Measurements from ENCODE around the gene SGMS1.

Gene SGMS1

DNA sequence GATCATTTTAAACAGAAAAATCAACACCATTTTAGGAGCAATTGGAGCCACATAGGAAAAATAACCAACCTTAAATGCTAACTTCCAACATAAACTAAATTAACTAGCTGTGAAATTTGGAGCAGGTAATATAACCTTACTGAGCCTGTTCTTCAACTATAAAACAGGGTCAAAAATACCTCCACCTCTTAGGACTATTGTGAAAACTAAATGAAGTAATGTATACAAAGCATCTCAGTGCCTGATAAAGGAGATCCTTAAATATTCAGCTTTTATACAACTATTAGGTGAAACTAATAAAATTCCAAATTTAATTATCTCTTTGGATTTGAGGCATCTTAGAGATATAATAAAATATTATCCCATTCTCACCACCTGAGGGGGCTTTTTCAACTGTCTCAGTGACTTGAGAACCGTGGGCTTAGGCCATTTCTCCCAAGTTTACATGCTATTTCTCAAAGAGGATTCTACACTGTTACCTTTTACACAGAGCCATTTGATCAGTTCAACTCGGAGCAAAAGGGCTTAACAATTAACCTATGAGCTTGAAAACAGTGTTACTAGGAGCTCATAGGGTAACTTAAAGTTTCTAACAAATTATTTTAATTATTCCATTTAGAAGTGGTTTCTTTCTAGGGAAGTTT is 207.5 kb downstream of the SGMS1 start:
- DNase-seq = no peak

DNA sequence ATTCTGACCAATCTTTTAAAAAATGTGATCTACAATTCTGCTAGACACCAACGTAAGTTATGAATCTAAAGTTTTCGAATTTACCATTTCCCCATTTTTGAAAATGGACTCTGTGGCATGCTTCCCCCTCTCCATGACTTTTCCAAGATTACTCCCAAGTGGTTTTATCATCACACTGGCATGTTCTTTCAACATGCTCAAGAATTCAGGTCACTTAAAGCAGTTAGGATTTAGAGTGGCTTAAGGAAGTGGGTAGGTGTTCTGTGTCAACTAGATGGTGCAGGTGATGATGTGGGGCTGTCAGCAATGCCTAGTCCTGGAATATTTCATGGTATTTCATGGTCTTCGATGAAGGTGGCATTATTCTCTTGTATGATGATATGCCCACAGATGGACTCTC is 208.5 kb downstream of the SGMS1 start:
- no peak for DNase-seq

DNA sequence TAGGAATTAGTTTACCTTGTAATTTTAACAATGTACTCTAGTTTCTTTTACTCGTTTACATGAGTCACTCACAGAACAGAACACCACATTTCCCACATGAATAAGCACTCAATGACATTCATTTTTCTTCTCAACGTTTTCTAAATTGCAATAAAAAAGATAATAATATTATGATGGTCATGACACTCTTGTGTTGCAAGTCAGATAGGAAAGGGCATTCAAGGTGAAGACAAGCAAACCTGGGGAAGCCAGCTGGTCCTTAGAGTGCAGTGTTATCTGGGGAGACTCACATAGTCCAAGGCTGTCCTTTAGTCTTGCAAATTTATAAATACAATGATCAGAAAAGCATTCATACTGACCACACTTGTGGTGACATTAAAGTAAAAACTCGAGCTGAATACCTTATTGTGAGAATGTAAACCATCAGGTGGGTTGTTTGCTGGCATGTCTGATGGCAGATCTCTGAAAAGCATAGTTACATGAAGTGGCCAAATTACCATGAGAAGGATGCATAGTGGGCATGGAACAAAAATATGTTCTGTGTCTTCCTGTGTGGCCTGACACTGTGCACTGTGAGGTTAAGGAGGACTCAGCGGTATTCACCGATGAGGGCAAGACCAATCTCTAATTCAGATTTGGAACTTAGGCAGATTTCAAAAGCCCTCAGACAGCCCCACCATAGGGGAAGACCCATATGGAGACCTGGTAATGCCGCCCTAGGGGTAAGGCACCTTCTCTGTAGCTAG is 213.5 kb downstream of the SGMS1 start:
- no peak for DNase-seq

DNA sequence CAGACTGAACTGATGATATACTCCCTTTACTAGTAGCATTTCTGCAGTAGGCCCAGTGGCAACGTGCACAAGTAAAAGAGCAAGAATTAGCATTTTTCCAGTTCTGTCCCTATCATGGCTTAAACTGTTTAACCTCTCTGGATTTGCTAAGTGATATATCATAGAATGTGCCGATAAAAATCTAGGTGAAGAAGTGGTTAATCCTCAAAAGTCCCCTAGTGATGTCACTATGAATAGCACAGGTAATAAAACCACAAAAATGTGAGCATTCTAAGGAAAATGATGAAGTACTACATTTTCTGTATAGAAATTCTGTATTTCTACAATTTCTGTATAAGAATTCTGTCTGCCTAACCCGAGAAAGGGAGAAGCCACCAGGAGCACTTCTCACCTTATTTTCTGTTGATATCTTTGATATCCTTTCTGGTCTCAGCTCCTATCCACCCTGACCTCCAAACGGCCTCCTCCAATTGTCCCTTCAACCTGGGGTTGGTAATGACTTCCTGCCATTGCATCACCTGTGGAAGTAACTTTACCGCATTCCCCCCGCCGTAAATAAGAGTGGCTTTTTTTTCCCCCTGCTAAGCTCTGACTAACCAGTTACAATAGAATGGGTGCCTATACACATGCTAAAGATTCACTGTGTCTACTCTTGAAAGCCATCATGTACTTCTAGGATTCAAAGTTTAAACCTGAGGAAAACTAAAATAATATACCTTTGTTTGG is 216.5 kb downstream of the SGMS1 start:
- DNase-seq = no peak

DNA sequence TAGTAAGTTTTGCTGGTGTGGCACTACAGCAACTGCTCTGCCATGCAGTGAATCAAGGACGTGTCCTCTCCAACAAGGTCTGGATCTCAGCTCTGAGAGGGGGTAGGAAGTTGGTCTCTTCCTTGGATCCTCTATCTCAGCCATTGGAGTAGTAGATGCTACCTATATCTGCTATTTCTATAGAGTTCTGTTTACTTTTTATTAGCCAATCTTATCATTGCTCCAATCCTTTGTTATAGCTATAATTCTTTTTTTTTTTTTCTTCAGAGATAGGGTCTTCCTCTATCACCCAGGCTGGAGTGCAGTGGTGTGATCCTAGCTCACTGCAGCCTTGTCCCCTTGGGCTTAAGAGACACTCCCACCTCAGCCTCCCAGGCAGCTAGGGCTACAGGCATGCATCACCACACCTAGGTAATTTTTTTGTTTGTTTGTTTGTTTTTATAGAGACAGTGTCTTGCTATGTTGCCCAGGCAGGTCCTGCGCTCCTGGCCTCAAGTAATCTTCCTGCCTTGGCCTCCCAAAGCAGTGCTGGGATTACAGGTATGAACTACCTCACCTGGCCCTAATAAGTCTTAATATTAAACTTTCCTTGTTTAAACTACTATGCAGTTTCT is 217.2 kb downstream of the SGMS1 start:
- no peak for DNase-seq

- no peak for DNase-seq
These were observed 218.0 kb downstream of the SGMS1 start for GRCh38 chr10:50405723-50406122.

GRCh38 chr10:50404021-50404773 is 219.6 kb downstream of the SGMS1 start:
- no peak for DNase-seq

DNA sequence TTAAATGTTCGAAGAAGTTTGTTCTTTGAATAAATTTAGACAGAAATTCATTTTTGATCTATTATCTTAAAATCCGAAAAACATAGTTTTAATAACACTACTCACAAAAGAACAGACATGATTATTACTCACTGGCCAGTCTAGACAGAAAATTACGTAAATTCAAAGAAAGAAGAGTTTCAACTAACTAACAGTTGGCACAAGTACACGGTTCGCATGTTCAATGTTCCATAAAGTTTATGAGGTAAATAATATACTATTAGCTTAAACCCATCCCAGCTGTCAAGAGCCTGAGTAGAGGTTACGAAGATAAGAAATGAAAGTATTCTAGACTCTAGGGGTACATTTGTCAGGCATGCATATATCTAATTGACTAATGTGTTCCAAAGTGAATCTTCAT is 220.7 kb downstream of the SGMS1 start:
- no peak for DNase-seq

DNA sequence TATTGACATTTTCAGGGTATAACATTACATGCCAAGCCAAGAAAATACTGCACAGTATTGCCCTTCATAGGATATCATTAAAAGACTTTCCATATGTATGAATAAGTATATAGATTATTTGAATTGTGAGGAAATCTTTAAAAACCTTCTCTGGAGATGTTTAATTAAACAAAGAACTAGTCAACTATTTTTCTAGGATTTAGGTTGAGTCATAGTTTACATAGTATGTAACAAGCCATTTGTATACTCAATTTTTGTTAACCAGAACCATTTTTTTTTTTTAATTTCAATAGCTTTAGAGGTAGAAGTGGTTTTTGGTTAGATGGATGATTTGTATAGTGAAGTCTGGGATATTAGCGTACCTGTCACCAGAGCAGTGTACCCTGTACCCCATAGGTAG is 221.3 kb downstream of the SGMS1 start:
- no peak for DNase-seq

DNA sequence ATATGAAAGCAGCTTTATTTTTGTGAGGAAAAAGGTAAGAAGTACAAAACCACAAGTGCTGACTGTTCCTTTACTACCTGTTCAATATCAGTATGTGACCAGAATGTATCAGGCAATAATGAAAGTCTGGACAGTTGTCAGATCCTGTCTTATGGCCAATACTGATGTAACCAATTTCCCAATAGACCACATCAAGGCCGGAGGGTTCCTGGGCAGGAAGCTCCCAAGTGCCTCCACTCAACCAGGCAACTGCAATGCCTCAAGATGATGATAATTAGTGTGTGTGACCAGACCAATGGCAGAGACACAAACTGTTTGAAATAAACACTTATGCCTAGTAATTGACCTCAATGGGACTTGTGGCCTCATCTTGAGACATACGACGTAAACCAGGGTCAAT is 223.1 kb downstream of the SGMS1 start:
- no peak for DNase-seq

GRCh38 chr10:50398823-50399222 is 224.9 kb downstream of the SGMS1 start:
- no peak for DNase-seq

GRCh38 chr10:50398381-50398780 is 225.4 kb downstream of the SGMS1 start:
- DNase-seq = no peak

DNA sequence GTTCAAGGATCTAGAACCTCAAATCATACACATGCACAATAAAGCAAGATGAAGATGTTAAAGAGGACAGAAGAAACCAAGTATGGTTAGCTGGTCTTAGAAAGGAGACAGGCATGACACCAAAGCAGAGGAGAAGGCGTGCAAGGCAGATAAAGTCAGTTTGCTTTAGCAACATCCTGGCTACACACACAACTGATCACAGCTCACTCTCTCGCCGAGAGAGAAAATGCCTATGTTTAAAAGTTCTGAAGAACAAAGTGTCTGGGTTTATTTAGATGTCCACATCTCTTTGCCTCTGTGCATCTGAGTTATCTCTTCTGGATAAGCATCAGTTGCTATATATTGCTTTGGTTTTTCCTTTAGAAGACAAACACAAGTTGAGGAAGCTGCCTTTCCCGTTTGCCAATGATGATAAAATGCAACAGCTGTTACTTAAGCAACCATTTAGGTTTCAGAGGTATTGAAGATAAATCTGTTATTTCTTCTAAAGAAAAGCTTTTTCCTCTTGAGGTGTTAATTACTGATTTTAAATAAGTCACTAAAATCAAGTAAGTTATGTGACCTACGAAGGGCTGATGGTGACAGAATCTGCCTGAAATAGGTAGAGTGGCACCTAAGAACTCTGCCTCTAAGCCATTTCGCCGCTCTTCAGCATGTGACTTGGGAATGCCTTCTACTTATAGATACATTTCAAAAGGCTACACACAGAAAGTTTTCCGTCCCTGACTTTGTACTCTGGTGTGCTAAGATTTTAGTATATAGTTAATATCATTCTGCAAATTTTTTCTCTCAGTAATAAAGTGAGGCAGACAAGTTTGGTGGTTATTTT is 226.2 kb downstream of the SGMS1 start:
- no peak for DNase-seq

DNA sequence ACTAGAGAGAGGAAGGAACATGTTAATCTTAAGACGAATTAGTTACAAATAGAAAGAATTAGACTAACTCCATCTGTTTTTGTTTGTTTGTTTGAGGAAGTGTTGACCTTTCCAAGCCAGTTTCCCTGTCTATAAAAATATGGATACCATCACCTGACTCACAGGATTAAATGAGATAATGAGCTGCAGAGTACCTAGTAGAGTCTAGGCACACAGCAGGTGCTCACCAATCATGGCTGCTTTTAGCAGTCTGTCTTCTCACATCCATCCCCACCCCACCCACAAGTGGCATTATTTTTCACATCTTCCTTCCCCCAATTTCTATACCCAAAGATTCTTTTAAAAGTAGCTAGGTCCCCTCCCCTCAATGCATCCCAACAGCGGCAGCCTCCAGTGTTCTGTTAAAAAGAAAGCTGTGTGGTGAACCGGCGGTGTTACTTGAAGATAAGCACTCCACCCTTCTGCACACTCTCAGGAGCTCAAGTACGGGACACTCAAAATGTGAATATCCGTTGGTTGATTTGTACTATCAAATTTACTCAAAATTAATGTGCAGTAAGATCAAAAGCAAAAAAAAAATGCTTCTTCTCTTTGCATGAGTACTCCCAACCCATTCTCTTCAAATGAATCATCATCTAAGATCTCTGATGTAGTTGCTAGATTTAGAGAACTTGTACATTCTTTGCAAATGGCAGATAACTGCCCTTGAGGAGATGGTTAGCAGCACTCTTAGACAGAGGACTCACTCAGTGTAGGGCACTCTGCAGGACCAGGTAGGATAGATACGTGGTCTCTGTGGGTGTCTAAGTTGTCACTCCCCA is 227.1 kb downstream of the SGMS1 start:
- no peak for DNase-seq

DNA sequence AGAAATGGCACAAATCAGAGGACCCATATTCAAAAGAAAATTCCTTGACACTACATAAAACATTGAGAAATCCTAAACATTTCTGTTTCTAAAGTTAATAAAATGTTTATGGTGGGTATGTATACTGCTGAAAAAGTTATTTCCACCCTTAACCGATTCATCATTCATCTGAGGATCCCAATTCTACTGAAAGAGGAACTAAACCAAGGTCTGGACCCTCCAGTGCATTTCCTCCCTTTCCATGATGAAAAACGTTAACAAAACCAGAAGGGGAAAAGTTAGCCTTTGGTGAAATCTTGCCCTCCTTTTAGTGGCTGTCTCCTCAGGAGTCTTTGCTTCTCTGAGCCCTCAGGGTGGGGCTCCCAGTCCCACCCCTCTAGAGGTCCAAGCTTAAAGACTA is 227.9 kb downstream of the SGMS1 start:
- no peak for DNase-seq

DNA sequence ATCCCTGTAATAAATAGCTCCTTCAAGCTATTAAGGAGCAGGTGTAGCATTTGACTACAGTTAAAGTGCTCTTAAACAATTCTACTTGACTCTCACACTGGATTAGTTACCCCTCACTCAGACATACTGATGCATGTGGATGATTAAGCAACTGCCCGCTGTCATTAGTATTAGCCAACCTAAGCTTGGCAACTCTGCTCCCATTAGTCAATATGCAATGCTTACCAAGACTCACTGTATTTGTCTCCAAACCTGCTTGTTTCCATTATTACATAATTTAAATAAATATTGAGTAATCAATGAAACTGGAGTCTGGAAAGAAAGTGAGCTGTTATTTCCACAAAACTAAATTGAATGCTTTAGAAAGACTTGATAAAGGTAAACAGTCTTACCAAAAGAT is 228.5 kb downstream of the SGMS1 start:
- DNase-seq = no peak

DNA sequence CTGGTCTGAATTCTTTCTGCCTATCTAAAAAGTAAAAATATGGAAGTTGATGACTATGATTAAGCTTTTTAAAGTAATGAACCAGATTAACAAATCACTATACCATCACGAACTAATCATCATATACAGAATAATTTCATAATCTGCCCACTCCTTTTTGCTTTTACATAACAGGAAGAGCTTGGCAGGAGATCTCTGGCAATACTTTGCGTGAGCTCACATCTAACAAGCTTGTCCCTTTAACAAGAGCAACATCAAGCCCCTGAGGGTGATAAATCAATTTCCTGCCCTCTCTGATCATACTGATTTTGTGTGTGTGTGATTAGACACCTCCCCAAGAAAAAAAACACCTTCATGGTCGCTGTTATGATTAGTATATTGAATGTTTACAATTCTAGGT is 228.9 kb downstream of the SGMS1 start:
- DNase-seq = no peak

DNA sequence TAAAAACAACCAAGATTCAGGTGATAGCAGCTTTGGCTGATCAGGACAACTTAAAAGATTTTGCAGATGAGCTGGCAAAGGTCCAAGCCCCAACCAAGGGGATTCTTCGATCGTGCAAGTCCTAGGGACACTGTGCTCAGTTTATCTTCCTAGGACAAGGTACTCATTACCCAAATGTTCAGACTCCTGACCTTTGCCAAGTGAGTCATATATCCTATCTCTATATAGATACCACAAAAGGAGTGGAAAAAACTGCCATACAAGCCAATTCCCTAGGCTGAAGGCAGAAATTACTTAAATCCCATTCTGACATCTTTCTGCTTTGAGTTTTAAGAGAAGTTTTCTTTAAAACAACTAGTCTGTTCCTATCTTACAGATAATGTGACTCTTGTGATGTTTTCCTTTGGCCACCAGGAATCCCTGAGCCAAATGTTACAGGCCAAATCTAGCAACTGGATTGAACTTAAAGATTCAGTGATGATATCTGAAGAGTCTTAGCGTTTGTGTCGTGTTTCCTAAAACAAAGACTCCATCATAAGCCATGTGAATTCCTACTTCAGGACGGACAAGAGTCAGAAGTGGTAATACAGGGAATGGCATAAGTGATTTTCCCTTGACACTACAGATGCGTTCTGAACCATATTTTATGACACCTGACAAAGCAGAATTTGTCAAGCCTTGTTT is 229.8 kb downstream of the SGMS1 start:
- no peak for DNase-seq

DNA sequence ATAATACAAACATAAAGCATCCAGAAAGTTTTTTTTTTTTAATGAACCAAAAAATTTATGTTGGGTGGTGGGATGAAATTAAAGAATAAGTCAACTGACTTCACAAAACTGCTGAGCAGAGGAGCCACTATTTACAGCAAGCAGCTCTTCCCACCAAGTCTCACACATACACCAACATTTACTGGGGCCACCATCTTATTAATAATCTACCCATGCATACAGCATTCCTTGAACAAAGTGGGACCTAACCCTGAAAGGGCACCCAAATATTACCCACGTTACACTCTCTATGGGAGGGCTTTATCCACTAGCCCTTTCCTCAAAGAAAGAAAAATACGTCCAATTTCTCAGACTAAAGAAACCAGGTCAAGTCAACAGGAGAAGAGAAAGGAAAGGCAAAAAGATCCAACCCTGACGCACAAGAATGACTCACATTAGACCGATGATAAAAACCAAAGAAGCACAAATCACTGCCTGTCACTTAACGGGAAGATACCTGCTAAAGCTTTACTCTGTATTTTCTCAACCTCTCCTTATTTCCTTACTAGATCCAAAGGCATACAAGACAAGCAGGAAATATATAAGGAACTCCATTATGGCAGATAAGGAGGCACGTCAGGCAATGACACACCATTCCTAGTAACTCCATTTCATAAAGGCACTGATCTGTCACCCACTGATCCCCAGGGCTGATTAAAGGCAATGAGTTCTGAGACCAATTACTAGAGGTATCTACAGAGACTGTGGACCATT is 230.6 kb downstream of the SGMS1 start:
- DNase-seq = no peak

DNA sequence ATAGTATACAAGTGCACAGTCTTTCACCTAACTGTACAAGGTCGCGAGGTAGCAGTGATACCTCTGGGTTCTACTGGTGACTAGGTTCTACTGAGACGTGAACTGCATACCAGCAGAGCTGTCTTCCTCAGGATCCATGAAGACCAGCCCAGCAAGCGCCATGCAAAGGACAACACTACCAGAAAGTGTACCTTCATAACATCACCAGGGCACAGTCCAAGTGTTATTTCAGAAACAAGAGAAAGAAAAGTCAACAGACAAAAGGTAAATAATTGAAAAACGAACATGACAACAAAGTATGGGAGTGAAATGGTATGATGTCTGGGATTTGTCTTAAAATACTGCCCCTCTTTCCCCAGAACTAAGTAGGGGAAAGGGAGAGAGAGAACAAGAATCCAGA is 231.3 kb downstream of the SGMS1 start:
- DNase-seq = no peak
